HuH-7 (cell line): ENCODE results near the gene ACP2.
A peak's percentile ranks its signal among the peaks of the same experiment; 100 is the strongest.
"Not testable (repeated sequence)": the region's sequence is repeated elsewhere in the genome, so short reads cannot be mapped to it uniquely, and the experiment has no call there.

Source experiments
- DNase-seq: peaks from one replicate; pipeline ENCODE4 v3.0.0; 2011; ENCODE audit warnings: low spot score

The ACP2 gene

DNA sequence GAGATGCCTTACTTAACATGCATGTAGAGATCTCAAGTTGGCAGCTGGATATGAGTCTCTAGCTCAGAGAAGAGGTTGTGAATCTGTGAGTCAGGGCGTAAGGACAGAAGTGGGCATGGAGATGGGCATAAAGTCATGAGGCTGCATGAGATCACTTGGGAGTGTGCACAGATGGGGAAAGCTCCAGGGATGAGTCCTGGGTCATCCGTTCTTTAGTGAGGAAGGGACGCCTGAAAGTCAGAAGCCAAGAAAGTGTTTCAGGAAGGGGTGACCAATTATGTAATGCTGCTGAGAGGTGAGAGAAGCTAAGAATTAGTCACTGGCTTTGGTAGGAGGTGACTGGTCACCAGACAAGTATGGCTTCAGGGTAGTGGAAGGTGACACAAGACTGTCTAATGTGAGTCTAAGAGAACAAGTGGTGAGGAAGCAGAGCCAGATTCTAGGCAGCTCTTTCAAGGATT is 6.7 kb downstream of the ACP2 start:
- DNase-seq = no peak

DNA sequence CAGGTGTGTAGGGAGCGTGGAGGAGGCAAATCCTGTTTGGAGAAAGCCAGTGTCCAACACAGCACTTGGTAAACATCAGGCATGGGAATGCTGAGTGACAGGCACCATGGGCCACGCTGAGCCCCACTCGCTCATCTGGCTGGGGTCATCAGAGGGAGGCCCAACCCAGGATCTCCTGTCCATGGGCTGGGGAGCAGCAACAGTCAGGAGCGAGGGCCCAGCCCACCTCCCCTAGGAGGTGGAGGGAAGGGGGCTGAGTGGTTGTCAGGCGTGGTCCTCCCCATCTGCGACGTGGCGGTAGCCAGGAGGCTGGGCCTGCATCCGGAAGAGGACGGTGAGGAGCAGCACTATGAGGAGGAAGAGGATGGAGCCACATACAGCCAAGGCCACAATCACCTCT is 8.8 kb downstream of the ACP2 start:
- DNase-seq = no peak

DNA sequence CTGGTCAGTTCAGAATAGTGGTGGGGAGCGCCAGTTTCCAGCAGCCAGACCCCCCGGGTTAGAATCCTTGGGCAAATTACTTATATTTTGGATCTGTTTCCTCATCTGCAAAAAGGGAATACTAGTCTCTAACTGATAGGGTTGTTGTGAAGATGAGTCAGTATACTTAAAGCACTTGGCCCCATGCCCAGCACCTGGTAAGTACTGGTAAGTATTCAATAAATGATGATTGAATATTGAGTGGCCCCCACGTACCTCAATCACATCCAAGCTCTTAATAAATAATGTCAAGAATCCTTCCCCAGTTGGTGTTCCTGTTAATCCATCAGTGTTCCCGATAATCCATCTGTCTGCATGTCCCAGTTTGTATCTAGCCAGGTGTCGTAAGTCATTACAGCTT is 12.1 kb downstream of the ACP2 start:
- DNase-seq = no peak

DNA sequence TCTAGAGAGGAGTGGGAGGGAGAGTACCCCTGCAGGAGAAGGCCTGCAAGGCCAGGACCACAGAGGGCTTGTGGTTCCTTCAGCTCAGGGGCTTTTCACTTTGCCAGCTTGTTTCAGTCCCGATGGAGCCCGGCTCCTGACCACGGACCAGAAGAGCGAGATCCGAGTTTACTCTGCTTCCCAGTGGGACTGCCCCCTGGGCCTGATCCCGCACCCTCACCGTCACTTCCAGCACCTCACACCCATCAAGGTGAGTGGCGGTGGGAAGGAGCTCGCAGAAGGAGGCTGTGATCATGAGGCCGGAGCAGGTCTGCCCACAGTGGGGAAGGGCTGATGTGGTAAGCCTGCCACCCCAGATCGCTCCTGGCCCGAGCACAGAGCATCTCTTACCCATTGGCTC is 13.5 kb downstream of the ACP2 start:
- DNase-seq = no peak

DNA sequence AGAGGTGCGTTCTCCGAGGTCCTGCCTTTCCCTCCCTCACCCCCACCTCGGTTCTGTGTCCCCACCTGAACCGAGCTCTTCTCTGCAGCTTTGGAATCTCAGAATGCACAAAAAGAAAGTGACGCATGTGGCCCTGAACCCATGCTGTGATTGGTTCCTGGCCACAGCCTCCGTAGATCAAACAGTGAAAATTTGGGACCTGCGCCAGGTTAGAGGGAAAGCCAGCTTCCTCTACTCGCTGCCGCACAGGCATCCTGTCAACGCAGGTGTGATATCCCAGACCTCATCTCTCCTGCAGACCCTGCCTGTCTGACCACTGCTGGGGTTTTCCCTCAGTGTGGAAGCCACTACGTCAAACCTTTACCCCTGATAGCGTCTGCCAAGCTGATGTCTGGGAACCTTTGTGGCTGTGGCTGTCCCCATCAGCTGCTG is 13.9 kb downstream of the ACP2 start:
- no peak for DNase-seq

DNA sequence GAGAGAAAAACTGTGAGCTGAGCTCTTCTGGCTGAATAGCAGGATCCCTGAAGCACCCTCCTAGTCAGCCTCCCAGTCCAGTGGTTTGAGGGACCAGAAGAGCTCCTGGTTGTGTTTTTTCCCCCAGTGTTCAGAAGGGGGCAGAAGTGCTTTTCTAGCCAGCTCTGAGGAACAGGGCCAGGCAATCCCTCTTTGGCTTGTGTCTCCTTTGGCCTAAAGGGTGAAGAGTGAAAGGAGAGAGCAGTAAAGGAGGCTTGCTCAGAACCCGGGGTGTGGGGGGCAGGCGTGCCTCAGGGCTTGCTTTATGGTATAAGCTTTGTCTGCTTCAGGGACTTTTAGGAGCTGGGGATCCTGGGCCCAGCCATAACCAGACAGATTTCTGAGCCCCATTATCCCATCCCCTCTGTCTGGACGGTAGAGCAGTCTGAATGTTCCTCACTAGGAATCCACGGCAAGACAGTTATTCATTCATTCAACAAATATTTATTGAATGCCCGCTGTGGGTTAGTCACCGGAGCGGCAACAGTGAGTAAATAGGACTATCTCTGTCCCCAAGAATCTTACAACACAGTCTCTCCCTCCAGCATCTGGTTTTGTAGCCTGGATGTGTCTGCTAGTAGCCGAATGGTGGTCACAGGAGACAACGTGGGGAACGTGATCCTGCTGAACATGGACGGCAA is 14.5 kb downstream of the ACP2 start:
- peak; percentile 55 for DNase-seq

DNA sequence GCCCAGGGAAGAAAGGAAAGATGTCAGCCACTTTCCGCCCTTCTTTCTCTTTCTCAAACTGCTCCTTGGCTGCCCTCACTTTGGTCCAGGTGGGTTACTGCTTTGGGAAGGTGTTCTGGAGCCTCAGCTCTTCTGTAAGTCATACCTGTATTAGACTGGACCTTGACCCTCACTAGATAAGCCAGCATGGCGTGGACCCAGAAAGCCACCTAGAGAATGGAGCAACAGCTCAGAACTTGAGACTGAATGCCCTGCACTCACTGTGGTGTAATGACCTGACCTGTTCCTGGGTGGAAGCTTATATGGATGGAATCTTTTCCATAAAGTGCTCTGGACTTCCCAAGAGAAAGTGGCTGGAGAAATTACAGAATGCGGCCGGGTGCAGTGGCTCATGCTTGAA is 15.6 kb downstream of the ACP2 start:
- DNase-seq = no peak

DNA sequence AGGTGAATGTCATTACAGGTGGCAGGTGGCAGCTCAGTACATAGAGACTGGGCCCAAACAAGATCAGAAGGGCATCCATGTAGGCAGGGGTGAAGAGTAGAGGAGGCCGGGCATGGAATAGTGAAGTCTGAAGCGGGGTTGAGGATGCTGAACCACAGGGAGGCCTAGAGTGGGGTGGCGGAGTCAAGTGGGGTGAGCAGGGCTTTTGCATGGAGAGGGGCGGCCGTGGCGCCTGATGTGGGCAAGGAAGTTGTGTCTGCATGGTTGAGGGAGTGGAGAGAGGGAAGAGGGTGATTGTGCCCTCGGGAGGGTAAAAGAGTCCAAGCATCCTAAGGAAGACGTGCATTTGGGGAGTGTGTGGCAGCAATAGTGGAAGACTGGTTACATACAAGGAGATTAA is 19.5 kb downstream of the ACP2 start:
- DNase-seq = no peak

DNA sequence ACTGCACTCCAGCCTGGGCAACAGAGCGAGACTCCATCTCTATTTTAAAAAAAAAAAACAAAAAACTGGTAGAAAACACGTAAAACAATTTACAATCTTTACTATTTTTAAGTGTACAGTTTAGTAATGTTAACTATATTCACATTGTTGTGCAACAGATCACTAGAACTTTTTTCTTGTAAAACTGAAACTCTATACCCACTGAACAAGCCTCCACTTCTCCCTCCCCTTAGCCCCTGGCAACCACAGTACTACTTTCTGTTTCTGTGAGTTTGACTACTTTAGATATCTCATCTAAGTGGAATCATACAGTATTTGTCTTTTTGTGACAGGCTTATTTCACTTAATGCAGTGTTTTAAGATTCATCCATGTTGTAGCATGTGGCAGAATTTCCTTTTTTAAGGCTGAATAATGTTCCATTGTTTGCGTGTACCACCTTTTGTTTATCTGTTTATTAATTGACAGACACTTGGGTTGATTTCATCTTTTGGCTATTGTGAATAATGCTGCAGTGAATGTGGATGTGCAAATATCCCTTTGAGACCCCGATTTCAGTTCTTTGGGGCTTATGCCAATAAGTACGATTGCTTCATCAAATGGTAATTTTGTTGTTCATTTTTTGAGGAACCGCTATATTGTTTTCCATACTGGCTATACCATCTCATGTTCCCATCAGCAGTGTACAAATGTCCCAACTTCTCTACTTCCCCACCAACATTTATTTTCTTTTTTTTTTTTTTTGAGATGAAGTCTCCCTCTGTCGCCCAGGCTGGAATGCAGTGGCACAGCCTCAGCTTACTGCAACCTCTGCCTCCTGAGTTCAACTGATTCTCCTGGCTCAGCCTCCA is 22.8 kb downstream of the ACP2 start:
- DNase-seq = no peak

DNA sequence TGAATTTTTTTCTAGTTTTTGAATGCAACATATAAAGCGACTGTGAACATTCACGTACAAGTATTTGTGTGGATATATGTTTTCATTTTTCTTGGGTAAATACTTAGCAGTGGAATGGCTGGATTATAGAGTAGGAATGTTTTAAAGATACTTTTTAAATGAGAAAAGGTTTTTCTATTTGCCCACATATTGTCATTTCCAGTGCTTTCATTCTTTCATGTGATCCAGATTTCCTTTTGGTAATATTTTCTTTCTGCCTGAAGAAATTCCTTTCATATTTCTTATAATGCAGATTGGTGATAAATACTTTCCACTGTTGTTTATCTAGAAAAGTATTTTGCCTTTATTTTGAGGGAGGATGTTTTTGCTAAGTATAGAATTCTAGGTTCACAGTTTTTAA is 25.9 kb downstream of the ACP2 start:
- no peak for DNase-seq

DNA sequence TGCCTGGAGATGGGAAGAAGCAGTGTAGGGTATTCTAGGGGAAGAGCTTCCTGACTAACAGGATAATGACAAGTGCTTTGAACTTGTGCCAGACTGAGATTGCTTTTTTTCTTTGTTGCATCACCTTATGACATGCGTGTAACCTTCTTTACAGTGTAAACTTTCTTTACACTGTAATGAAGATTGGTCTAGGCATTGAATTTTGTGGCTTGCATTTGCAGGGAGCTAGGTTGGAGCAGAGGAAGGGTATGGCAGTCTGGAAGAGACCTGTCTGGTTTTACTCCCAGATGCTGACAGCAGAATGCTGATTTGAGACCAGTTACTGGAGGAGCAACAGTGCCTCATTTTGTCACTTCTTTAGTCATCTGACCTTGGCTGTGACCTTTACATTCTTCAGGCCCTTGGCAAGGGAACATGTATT is 28.2 kb downstream of the ACP2 start:
- DNase-seq = no peak

DNA sequence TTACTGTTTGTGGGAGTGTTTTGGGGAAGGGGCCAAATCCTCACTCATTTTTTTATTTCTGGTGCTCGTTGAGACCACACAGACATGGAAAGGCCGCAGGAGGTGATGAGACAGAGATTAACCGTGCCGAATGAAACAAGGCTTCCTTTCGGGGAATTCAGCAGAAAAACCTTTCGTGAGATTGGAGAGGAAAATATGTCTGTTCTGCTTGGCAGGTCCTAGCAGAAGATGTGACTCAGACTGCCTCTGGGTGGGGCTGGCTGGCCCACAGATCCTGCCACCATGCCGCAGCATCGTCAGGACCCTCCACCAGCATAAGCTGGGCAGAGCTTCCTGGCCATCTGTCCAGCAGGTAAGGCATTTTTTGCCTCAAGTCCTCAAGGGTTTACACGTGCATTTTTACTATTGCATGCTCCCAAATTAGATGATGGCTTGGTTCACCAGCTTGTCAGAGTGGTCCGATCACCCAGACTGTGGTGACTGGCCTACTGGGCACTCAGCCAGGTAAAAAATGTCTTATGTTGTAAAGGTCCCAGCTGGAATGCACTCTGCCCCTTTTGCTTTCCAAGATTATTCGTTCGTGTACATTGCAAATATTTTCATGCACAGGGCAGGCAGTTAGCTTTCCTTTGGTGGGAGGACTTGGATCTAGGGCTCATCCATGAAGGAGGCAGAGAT is 32.4 kb downstream of the ACP2 start:
- DNase-seq = no peak

DNA sequence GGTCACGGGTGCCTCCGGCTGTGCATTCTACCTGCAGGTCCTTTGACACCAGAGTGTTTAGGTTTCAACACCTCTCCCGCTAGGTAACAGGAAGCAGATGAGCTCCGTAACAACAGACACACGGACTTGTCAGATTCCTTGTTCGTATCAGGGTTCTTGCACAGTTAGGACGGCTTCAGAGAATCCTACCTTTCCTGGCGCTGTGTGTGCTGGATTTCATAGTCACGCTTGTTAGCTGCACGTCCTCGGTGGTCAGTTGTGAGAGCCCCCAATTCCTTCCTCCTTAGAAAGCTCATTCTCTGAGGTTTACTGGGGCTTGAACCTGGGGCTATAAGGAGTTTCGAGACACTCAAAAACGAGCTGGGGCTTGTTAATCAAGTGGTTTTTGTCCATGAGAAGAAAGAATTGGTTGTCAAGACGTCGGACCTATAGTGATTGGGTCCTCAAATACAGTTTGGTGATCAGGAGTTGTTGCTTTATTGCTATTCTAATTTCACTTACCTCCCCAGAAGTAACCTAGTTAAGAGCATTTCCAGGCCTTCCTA is 33.2 kb downstream of the ACP2 start:
- peak; percentile 36 for DNase-seq

DNA sequence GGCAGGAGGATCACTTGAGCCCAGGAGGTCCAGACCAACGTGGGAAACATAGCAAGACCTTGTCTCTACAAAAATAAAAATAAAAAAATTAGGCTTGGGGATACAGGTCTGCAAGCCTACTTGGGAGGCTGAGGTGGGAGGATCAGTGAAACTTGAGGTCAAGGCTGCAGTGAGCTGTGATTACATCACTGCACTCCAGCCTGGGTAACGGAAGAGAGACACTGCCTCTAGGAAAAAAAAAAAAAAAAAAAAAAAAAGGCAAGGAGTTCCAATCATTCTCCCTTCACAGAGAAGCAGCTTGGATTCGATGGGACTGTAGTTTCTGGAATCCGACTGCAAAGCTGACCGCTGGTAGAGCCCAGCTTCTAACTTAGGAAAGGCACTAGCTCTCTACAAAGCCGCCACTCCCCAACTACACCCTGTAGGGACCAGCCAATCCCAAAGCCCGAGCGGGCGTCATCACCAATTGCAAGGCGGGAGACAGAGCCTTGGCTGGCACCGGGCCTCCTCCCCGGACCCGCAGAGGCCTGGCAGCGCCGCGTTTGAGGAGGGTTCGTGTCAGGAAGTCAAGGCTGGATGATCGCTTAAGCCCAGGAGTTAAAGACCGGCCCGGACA is 34.6 kb downstream of the ACP2 start:
- DNase-seq = peak; percentile 83

DNA sequence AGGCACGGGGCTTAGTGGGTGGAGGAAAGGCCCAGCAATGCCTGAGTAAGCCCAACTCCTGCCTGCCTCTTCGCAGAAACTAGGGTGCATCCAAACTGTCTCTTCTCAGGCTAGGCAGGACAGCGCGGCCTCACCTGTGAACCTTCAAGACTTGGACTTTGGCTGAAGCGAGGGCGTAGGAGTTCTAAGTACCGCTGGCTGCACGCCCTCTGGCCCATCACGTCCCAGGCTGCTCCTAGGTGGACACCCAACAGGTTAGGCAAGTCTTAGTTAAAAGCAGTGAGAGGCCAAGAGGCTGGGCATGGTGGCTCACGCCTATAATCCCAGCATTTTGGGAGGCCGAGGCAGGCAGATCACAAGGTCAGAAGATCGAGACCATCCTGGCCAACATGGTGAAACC is 35.7 kb downstream of the ACP2 start:
- no peak for DNase-seq

DNA sequence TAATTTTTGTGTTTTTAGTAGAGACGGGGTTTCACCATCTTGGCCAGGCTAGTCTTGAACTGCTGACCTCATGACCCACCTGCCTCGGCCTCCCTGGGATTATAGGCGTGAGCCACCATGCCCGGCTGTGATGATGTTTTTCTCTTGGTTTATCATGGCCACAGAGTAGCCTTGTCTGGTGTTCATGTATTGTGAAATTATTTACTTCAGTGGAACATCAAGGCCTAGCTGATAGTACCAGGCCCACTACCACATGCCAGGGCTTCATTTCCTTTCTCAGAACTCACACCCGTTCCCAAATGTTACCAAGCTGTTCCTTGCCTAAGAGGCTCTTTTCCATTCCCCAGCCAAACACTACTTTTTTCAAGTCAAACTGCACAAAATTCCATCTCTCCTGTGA is 40.0 kb downstream of the ACP2 start:
- DNase-seq = no peak

DNA sequence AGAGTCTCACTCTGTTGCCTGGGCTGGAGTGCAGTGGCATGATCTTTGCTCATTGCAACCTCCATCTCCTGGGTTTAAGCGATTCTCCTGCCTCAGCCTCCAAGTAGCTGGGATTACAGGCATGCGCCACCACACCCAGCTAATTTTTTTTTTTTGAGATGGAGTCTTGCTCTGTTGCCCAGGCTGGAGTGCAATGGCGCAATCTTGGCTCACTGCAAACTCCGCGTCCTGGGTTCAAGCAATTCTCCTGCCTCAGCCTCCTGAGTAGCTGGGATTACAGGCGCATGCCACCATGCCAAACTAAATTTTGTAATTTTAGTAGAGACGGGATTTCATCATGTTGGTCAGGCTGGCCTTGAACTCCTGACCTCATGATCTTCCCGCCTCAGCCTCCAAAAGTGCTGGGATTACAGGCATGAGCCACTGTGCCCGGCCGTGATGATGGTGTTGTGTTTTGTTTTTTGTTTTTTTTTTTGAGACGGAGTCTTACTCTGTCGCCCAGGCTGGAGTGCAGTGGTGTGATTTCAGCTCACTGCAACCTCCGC is 40.5 kb downstream of the ACP2 start:
- not testable (repeated sequence) for DNase-seq

DNA sequence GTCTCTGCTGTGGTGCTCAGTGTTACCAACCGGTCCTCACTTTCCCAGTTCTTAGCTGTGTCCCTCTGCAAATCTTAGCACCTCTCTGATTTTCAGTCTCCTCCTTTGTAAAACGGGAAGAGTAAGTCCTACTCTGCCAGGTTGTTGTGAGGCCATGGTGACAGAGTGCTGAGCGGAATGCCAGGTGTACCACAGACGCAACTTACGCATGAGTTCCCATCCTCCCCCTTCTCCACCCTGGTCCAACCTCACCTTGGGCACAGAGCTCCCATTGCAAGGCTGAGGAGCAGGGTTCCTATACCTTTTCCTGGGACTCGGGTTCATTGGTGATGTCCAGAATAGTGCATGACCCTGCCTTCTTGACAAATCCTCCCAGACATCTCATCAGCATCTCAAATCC is 41.2 kb downstream of the ACP2 start:
- no peak for DNase-seq

DNA sequence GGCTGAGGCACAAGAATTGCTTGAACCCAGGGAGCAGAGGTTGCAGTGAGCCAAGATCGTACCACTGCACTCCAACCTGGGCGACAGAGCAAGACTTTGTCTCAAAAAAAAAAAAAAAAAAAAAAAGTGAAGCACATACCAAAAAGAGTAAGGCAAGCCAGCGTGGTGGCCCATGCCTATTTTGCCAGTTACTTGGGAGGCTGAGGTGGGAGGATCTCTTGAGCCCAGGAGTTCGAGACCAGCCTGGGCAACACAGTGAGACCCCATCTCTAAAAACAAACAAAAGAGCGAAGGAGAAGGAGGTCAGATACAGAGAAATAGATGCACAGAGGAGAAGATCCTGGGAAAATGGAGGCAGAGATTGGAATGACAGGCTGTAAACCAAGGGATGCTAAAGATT is 42.0 kb downstream of the ACP2 start:
- DNase-seq = not testable (repeated sequence)

DNA sequence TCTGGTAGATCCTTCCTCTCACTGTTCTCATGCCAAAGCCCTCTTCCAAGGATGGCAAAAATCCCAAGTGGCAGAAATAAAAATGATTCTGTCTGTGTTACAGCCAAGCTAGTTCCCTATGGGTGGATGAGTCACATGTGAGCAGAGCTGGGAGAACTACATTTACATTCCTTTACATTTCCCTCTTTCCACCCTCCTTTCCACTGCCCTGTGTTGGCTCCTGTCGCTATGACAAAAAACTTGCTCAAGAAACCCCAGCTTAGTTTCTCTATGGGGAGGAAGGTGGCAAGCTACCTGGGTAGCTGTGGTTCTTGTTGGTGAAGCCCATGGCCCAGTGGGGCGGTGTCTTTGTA is 44.0 kb downstream of the ACP2 start:
- no peak for DNase-seq

DNA sequence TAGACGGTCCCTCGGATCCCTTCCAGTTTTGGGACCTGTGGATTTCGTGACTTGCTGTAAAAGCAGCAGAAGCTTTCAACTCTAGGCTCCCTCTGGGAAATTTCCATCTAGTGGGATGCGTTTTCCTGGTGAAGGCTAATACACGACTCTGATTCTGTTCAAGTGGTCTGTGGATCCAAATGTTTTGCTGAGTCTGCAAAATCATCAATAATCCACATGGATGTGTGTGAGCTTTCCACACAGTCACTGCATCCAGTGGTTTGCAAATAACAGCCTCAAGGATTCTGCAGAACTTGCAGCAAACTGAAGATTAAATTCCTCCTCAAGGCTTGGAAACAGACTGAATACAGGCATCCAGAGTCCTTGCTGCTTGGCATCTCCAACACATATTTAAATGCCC is 46.0 kb downstream of the ACP2 start:
- DNase-seq = no peak

DNA sequence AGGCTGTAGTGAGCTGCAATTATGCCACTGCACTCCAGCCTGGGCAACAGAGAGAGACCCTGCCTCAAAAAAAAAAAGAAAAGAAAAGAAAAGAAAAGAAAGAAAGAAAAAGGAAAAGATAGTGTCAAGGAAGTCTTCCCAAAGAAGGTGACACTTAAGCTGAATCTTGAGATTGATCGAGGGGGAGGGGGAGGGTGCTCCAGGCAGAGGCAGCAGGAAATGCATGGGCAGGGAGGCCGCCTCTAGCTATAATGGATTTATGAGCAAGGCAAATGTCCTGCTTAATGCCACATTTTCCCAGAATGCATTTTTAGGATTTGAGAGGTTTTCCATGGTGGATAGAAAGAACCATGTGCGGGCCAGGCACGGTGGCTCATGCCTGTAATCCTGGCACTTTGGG is 47.6 kb downstream of the ACP2 start:
- no peak for DNase-seq
